ENCODE measurements around the gene NPTX2.

- TF ChIP-seq CTCF (IDR thresholded peaks at IDR 0.05 in 8 of 11, conservative IDR thresholded peaks at IDR 0.05 in 3 of 11) (no peak), POLR2AphosphoS5 (IDR thresholded peaks at IDR 0.05) (no peak), POLR2A (IDR thresholded peaks at IDR 0.05) (no peak)
Measured at GRCh38 chr7:98643236-98643985, 26.3 kb downstream of the NPTX2 start.
